Fibroblast of lung (primary cell): ENCODE data around the gene CREB5. TPM values are rescaled to one million over a fixed set of nuclear protein-coding genes. Genes with fewer than 3 reads are reported as not detected.

Experiments used
- DNase-seq, 2 donors: peaks; one replicate each; pipeline versions ENCODE4 v3.0.0 to v3.0.0-alpha.2; 2010; ENCODE audit warnings: low read depth in 2 of 2
- H2AFZ ChIP-seq: 2 replicates; pipeline ENCODE4 v1.5.1; 2012; ENCODE audit warnings: low read length, control low read depth, inconsistent platforms
- H3K27ac ChIP-seq: 2 replicates; pipeline ENCODE4 v1.5.1; 2011; ENCODE audit warnings: low read length, control low read depth; ENCODE audit not compliant: insufficient read depth
- H3K27me3 ChIP-seq: 2 replicates; pipeline ENCODE4 v1.5.1; 2011; ENCODE audit warnings: mild to moderate bottlenecking, low read length; ENCODE audit not compliant: control insufficient read depth, insufficient read depth
- H3K36me3 ChIP-seq: 2 replicates; pipeline ENCODE4 v1.5.1; 2011; ENCODE audit warnings: low read length; ENCODE audit not compliant: control insufficient read depth, insufficient read depth
- H3K4me1 ChIP-seq: 2 replicates; pipeline ENCODE4 v1.5.1; 2011; ENCODE audit warnings: low read length; ENCODE audit not compliant: control insufficient read depth, insufficient read depth; ENCODE audit errors: extremely low read depth
- H3K4me2 ChIP-seq: 2 replicates; pipeline ENCODE4 v1.5.1; 2011; ENCODE audit warnings: low read length, control low read depth; ENCODE audit not compliant: insufficient read depth; ENCODE audit errors: extremely low read depth
- H3K4me3 ChIP-seq, 4 experiments: fragments of 200-600 bp in 1 of 4; sonication (generic) in 1 of 4; replicated peaks in 1 of 4; 2 replicates each; pipeline ENCODE4 v1.5.1; 2011 to 2016; ENCODE audit warnings: low read length in 4 of 4, low read depth in 3 of 4, mild to moderate bottlenecking in 3 of 4, control low read depth in 2 of 4, inconsistent platforms in 1 of 4, mixed read lengths in 1 of 4; ENCODE audit not compliant: insufficient read depth in 1 of 4; ENCODE audit errors: control extremely low read depth in 1 of 4
- H3K79me2 ChIP-seq: 2 replicates; pipeline ENCODE4 v1.5.1; 2012; ENCODE audit warnings: mild to moderate bottlenecking, low read length, inconsistent platforms; ENCODE audit not compliant: control insufficient read depth, insufficient read depth
- H3K9ac ChIP-seq: 2 replicates; pipeline ENCODE4 v1.5.1; 2011; ENCODE audit warnings: mild to moderate bottlenecking, low read length, control low read depth; ENCODE audit not compliant: insufficient read depth
- H3K9me3 ChIP-seq: 2 replicates; pipeline ENCODE4 v1.5.1; 2012; ENCODE audit warnings: low read depth, low read length; ENCODE audit not compliant: control insufficient read depth, insufficient read depth
- H4K20me1 ChIP-seq: 2 replicates; pipeline ENCODE4 v1.5.1; 2011; ENCODE audit warnings: low read length; ENCODE audit not compliant: control insufficient read depth, insufficient read depth; ENCODE audit errors: extremely low read depth
- CTCF ChIP-seq, 2 donors: IDR thresholded peaks in 1 of 2; conservative IDR thresholded peaks in 1 of 2; 1 replicate in 1 of 2; 2 replicates in 1 of 2; pipeline ENCODE4 v1.5.1; 2011 to 2012; ENCODE audit warnings: low read length in 2 of 2, control low read depth in 1 of 2, inconsistent platforms in 1 of 2, low read depth in 1 of 2, mild to moderate bottlenecking in 1 of 2
- EZH2 ChIP-seq: IDR thresholded peaks from 2 replicates; pipeline ENCODE4 v1.5.1; 2012; ENCODE audit warnings: low read length, control low read depth, mild to moderate bottlenecking; ENCODE audit errors: missing control alignments
- polyA plus RNA-seq, 2 donors: library from polyadenylated mRNA; depleted of rRNA in 1 of 2; stranded (reverse) in 1 of 2; unstranded in 1 of 2; fragments of >200 nt; gene quantifications; 2 replicates each; pipeline ENCODE4 v1.2.1, GENCODE V29; 2011 to 2012; ENCODE audit warnings: missing spikeins in 1 of 2
- total RNA-seq: library from RNA; depleted of rRNA; stranded (reverse); fragments of >200 nt; gene quantifications from 2 replicates; pipeline ENCODE4 v1.2.1, GENCODE V29; 2014

Gene CREB5
- total and polyA plus RNA-seq, 2 donors (not counting 1 experiment from before 2014, with no cell fraction given) = 8.2 to 28.4 TPM

DNA sequence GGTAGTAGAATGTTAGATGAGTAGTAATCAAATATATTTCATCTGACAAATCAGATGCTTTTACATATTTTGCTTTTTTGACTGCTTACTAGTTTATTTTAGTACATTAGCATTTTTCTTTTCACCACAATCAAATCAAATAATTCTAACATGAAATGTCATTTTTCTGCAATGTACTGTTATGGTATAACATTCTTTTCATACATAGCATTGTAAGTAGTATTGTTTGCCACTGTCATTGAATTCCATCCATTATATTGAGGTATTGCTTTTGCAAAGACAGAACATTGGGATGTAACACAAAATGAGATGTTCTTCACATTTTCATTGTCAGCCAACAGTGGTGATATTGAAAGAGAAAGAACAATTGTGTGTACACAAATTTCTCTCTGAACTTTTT is 438.4 kb downstream of the CREB5 start:
- Histone ChIP-seq H3K36me3 (no peaks in the 10 kb centered on the region), H3K4me1 (peaks cover 3% of the 10 kb centered on the region)

DNA sequence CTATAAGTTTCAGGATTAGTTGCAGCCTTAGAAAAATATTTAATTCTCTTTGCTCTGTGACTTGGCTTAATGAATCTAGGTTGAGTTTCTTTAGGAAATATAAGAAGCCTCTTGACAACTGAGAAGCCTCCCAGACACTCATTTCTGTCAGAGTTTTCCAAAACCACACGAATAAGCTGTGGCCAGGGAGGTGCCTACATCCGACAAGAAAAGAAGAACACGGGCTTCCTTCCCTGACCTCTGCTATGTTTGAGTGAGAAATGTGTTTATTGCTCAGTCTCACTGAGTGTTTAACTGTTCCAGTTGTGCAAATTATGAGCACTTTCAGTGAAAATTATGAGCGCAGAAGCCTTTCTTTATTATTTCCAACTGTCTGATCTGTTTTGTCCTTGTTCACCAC is 440.8 kb downstream of the CREB5 start:
- H3K4me2 ChIP-seq = no peak overlapping the region
- TF ChIP-seq CTCF (conservative IDR thresholded peaks at IDR 0.05 in 1 of 2, IDR thresholded peaks at IDR 0.05 in 1 of 2; ENCODE audit: low read depth in 1 of 2, low read length in 2 of 2) (no peak), EZH2 (no peak)
- H2AFZ ChIP-seq = no peak overlapping the region
- no peaks in the 10 kb centered on the region for H3K27me3 ChIP-seq
- H3K79me2 ChIP-seq = no peaks in the 10 kb centered on the region
- DNase-seq = peak; percentile 19 to 42
- H3K4me3 ChIP-seq = no peak overlapping the region
- H3K36me3 ChIP-seq = no peaks in the 10 kb centered on the region
- no peaks in the 10 kb centered on the region for H3K9me3 ChIP-seq
- peaks cover 3% of the 10 kb centered on the region for H3K4me1 ChIP-seq
- no peak overlapping the region for H3K9ac ChIP-seq
- H4K20me1 ChIP-seq = no peaks in the 10 kb centered on the region
- H3K27ac ChIP-seq = no peak overlapping the region

More for the DNA sequence above, 438.4 kb downstream of the CREB5 start:
- H3K9ac ChIP-seq = no peak overlapping the region
- no peaks in the 10 kb centered on the region for H3K79me2 ChIP-seq
- H4K20me1 ChIP-seq = no peaks in the 10 kb centered on the region
- no peak for DNase-seq
- H2AFZ ChIP-seq = no peak overlapping the region
- no peaks in the 10 kb centered on the region for H3K9me3 ChIP-seq
- H3K4me2 ChIP-seq = no peak overlapping the region
- H3K27me3 ChIP-seq = no peaks in the 10 kb centered on the region
- H3K27ac ChIP-seq = no peak overlapping the region
- TF ChIP-seq CTCF (conservative IDR thresholded peaks at IDR 0.05 in 1 of 2, IDR thresholded peaks at IDR 0.05 in 1 of 2; ENCODE audit: low read depth in 1 of 2, low read length in 2 of 2) (no peak), EZH2 (no peak)
- no peak overlapping the region for H3K4me3 ChIP-seq

DNA sequence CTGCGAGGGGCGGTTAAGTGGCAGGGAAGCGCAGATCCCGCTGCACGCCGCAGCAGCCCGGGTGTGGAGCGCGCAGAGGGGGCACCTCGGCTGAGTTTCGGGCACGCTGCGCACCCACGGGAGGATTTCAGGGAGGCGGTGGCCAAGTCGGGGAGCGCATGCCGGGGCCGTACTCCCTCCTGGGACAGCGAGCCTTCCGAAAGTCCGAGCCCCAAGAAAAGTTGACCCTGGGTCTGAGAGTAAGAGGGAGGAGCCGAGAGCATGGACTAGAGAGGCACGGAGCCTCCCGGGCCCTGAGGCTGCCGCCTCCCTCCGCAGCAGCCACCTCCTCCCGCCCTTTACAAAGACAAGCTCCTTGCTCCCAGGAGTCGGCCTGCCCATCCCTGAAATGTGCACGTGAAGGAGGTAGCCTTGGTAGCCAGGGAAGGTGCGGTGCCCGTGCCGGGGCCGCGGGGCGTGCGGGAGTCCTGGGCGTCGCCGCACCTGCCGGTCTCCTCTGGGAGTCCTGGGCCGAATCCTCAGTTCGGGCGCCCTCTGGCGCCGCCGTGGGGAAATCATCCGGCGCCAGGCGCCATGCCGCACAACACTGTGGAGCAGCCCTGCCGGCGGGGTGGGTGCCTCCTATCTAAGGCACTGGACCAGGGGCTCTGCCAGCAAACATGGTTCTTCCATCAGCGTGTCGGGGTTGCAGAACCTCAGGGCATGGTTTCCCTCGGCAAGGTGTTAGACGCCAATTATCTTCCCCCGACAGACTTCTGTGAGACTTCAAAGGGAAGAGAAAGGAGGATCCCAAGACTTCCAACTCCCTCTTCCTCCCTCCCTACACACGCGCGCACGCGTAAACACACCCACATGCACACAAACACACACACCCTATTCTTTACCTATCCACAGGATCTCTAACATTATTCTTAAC is 441.8 kb downstream of the CREB5 start:
- H3K36me3 ChIP-seq = no peaks in the 10 kb centered on the region
- H3K9ac ChIP-seq = no peak overlapping the region
- H3K4me1 ChIP-seq = peaks cover 3% of the 10 kb centered on the region
- H3K79me2 ChIP-seq = no peaks in the 10 kb centered on the region
- peak overlapping the region; percentile 83 for H3K4me2 ChIP-seq
- no peaks in the 10 kb centered on the region for H3K27me3 ChIP-seq
- peak; percentile 81 to 92 for TF ChIP-seq CTCF (conservative IDR thresholded peaks at IDR 0.05 in 1 of 2, IDR thresholded peaks at IDR 0.05 in 1 of 2; ENCODE audit: low read depth in 1 of 2, low read length in 2 of 2)
- no peak for TF ChIP-seq EZH2
- peak; percentile 52 to 55 for DNase-seq
- no peaks in the 10 kb centered on the region for H4K20me1 ChIP-seq
- H3K9me3 ChIP-seq = no peaks in the 10 kb centered on the region
- H3K27ac ChIP-seq = no peak overlapping the region
- peak overlapping the region; percentile 79 for H2AFZ ChIP-seq
- peak overlapping the region; percentile 53 to 65 (median 62) for H3K4me3 ChIP-seq
